Liver (tissue), 9 donors: Measurements from ENCODE around the gene PLD4. TPM values are rescaled to one million over a fixed set of nuclear protein-coding genes. Genes with fewer than 3 reads are reported as not detected.
A peak's percentile ranks its signal among the peaks of the same experiment; 100 is the strongest.

Experiments
- DNase-seq: peaks from one replicate; pipeline ENCODE4 v3.0.0-alpha.2; 2017; ENCODE audit warnings: low spot score
- H3K27ac ChIP-seq, 2 donors: one replicate each; pipeline ENCODE4 v1.7.0; 2013; ENCODE audit warnings: inconsistent platforms in 2 of 2, low read length in 2 of 2, control low read depth in 1 of 2, low read depth in 1 of 2, mild to moderate bottlenecking in 1 of 2
- H3K27me3 ChIP-seq, 4 donors: one replicate each; pipeline versions ENCODE4 v1.6.1 to v1.7.0; 2013; ENCODE audit warnings: low read length in 3 of 4, inconsistent platforms in 1 of 4, mild to moderate bottlenecking in 1 of 4, moderate library complexity in 1 of 4; ENCODE audit not compliant: control insufficient read depth in 4 of 4, insufficient read depth in 4 of 4
- H3K36me3 ChIP-seq, 4 donors: one replicate each; pipeline versions ENCODE4 v1.6.1 to v1.7.0; 2013; ENCODE audit warnings: low read length in 3 of 4, mild to moderate bottlenecking in 3 of 4, low read depth in 1 of 4, moderate library complexity in 1 of 4; ENCODE audit not compliant: control insufficient read depth in 4 of 4, insufficient read depth in 3 of 4
- H3K4me1 ChIP-seq, 4 donors: one replicate each; pipeline versions ENCODE4 v1.6.1 to v1.7.0; 2013; ENCODE audit warnings: low read length in 3 of 4, mild to moderate bottlenecking in 3 of 4, moderate library complexity in 1 of 4; ENCODE audit not compliant: control insufficient read depth in 4 of 4, insufficient read depth in 4 of 4
- H3K4me3 ChIP-seq, 3 donors: one replicate each; pipeline versions ENCODE4 v1.6.1 to v1.7.0; 2013; ENCODE audit warnings: low read length in 3 of 3, control low read depth in 1 of 3, low read depth in 1 of 3, mild to moderate bottlenecking in 1 of 3
- H3K9ac ChIP-seq, 2 donors: one replicate each; pipeline ENCODE4 v1.7.0; 2013; ENCODE audit warnings: low read length in 2 of 2, mild to moderate bottlenecking in 2 of 2, moderate library complexity in 2 of 2, control low read depth in 1 of 2, low read depth in 1 of 2
- H3K9me3 ChIP-seq, 4 donors: one replicate each; pipeline versions ENCODE4 v1.6.1 to v1.7.0; 2013; ENCODE audit warnings: low read length in 3 of 4; ENCODE audit not compliant: control insufficient read depth in 4 of 4
- ATF3 ChIP-seq: IDR thresholded peaks from 2 replicates; pipeline ENCODE4 v1.6.1; 2016; ENCODE audit warnings: antibody characterized with exemption
- EGR1 ChIP-seq, 2 donors: IDR thresholded peaks; 2 replicates each; pipeline ENCODE4 v1.6.1; 2016 to 2018; ENCODE audit warnings: antibody characterized with exemption in 2 of 2, low read depth in 2 of 2
- FOXA1 ChIP-seq: IDR thresholded peaks from 2 replicates; pipeline ENCODE4 v1.6.1; 2016; ENCODE audit warnings: antibody characterized with exemption
- FOXA2 ChIP-seq: IDR thresholded peaks from 2 replicates; pipeline ENCODE4 v1.6.1; 2016; ENCODE audit warnings: antibody characterized with exemption
- GABPA ChIP-seq, 2 donors: IDR thresholded peaks in 1 of 2; conservative IDR thresholded peaks in 1 of 2; 2 replicates each; pipeline ENCODE4 v1.6.1; 2016; ENCODE audit warnings: antibody characterized with exemption in 2 of 2, mild to moderate bottlenecking in 1 of 2, moderate library complexity in 1 of 2
- HNF4A ChIP-seq, 2 donors: conservative IDR thresholded peaks; 2 replicates each; pipeline ENCODE4 v1.6.1; 2016; ENCODE audit warnings: antibody characterized with exemption in 2 of 2, mild to moderate bottlenecking in 2 of 2
- HNF4G ChIP-seq: IDR thresholded peaks from 2 replicates; pipeline ENCODE4 v1.6.1; 2016; ENCODE audit warnings: antibody characterized with exemption
- JUND ChIP-seq, 2 donors: IDR thresholded peaks; 2 replicates each; pipeline ENCODE4 v1.6.1; 2016; ENCODE audit warnings: antibody characterized with exemption in 2 of 2
- MAX ChIP-seq: IDR thresholded peaks from 2 replicates; pipeline ENCODE4 v1.6.1; 2016; ENCODE audit warnings: antibody characterized with exemption
- NR2F2 ChIP-seq: IDR thresholded peaks from 2 replicates; pipeline ENCODE4 v1.6.1; 2016; ENCODE audit warnings: antibody characterized with exemption
- RAD21 ChIP-seq, 2 donors: IDR thresholded peaks; 2 replicates each; pipeline ENCODE4 v1.6.1; 2016; ENCODE audit warnings: antibody characterized with exemption in 2 of 2, mild to moderate bottlenecking in 2 of 2
- REST ChIP-seq: IDR thresholded peaks from 2 replicates; pipeline ENCODE4 v1.6.1; 2016; ENCODE audit warnings: antibody characterized with exemption, mild to moderate bottlenecking
- RXRA ChIP-seq, 2 donors: IDR thresholded peaks; 2 replicates each; pipeline ENCODE4 v1.6.1; 2017 to 2018; ENCODE audit warnings: antibody characterized with exemption in 2 of 2, mild to moderate bottlenecking in 1 of 2
- SP1 ChIP-seq: IDR thresholded peaks from 2 replicates; pipeline ENCODE4 v1.6.1; 2018; ENCODE audit warnings: antibody characterized with exemption, mild to moderate bottlenecking
- YY1 ChIP-seq: IDR thresholded peaks from 2 replicates; pipeline ENCODE4 v1.6.1; 2016; ENCODE audit warnings: antibody characterized with exemption, mild to moderate bottlenecking
- WGBS: extraction: QIAGEN DNeasy Blood & Tissue Kit; methylation state at CpG from one replicate; pipeline ENCODE4 v1.1.7; 2013; 5-methylcytosine and 5-hydroxymethylcytosine counted together
- polyA plus RNA-seq, 2 donors: library from polyadenylated mRNA; stranded (reverse) in 1 of 2; unstranded in 1 of 2; fragments of 200-250 nt in 1 of 2; fragments of >200 nt in 1 of 2; fragmentation: Nextera tagmentation in 1 of 2; extraction: Ambion mirVana in 1 of 2; gene quantifications; one replicate each; pipeline versions ENCODE4 v1.2.1 to v1.2.3, GENCODE V29; 2013 to 2015
- total RNA-seq, 2 donors: library from RNA; depleted of rRNA; stranded (reverse); fragments of >200 nt; gene quantifications; one replicate each; pipeline ENCODE4 v1.2.3, GENCODE V29; 2014
- TF ChIP-seq, protein P1 (sequence below): IDR thresholded peaks from 2 replicates; pipeline ENCODE4 v1.6.1; 2016; ENCODE audit warnings: antibody characterized with exemption
- donor health status: healthy.
- donor health status: healthy.
- donor health status: healthy.
- donor health status: healthy.
- donor health status: healthy.

Gene PLD4
- total and polyA plus RNA-seq, 4 donors: under 0.01 to 14.5 (median 0.35) TPM

GRCh38 chr14:104978746-104979691, 54.3 kb downstream of the PLD4 start:
- peak overlapping the region in 1 of 3 donors; percentile 66 for H3K4me3 ChIP-seq
- WGBS: 69% methylated on average over 32 of the region's 32 CpGs
- no peak overlapping the region for H3K9ac ChIP-seq
- peaks cover 6 to 32% (median 24%) of the 10 kb centered on the region in 4 donors for H3K4me1 ChIP-seq
- no peaks in the 10 kb centered on the region for H3K36me3 ChIP-seq
- no peaks in the 10 kb centered on the region for H3K9me3 ChIP-seq
- peak overlapping the region; percentile 23 to 57 for H3K27ac ChIP-seq
- no peaks in the 10 kb centered on the region for H3K27me3 ChIP-seq
- no peak for DNase-seq
- TF ChIP-seq, protein P1, sequence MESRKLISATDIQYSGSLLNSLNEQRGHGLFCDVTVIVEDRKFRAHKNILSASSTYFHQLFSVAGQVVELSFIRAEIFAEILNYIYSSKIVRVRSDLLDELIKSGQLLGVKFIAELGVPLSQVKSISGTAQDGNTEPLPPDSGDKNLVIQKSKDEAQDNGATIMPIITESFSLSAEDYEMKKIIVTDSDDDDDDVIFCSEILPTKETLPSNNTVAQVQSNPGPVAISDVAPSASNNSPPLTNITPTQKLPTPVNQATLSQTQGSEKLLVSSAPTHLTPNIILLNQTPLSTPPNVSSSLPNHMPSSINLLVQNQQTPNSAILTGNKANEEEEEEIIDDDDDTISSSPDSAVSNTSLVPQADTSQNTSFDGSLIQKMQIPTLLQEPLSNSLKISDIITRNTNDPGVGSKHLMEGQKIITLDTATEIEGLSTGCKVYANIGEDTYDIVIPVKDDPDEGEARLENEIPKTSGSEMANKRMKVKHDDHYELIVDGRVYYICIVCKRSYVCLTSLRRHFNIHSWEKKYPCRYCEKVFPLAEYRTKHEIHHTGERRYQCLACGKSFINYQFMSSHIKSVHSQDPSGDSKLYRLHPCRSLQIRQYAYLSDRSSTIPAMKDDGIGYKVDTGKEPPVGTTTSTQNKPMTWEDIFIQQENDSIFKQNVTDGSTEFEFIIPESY: no peak
- TF ChIP-seq REST: no peak
- TF ChIP-seq JUND (IDR thresholded peaks at IDR 0.05): no peak
- no peak for TF ChIP-seq HNF4A (conservative IDR thresholded peaks at IDR 0.05)
- TF ChIP-seq EGR1 (IDR thresholded peaks at IDR 0.05; ENCODE audit: low read depth in 2 of 2): no peak
- TF ChIP-seq HNF4G: no peak
- no peak for TF ChIP-seq MAX
- no peak for TF ChIP-seq YY1
- TF ChIP-seq FOXA1: no peak
- TF ChIP-seq RXRA (IDR thresholded peaks at IDR 0.05): no peak
- no peak for TF ChIP-seq ATF3

GRCh38 chr14:104979758-104980610, 55.3 kb downstream of the PLD4 start:
- Histone ChIP-seq H3K4me1 (peaks cover 6 to 32% (median 26%) of the 10 kb centered on the region in 4 donors), H3K9me3 (no peaks in the 10 kb centered on the region), H3K27me3 (no peaks in the 10 kb centered on the region), H3K4me3 (no peak overlapping the region), H3K36me3 (no peaks in the 10 kb centered on the region), H3K27ac (peak overlapping the region; percentile 23 to 57), H3K9ac (no peak overlapping the region)
- DNase-seq: no peak
- 42% methylated on average over 19 of the region's 19 CpGs for WGBS
- TF ChIP-seq GABPA (IDR thresholded peaks at IDR 0.05 in 1 of 2, conservative IDR thresholded peaks at IDR 0.05 in 1 of 2): peak in 1 of 2 donors; percentile 45
- no peak for TF ChIP-seq RAD21 (IDR thresholded peaks at IDR 0.05)
- TF ChIP-seq HNF4G: no peak
- TF ChIP-seq REST: no peak
- TF ChIP-seq YY1: peak; percentile 80
- TF ChIP-seq, protein P1: no peak
- TF ChIP-seq NR2F2: no peak
- TF ChIP-seq RXRA (IDR thresholded peaks at IDR 0.05): peak; percentile 53 to 75
- peak; percentile 0 for TF ChIP-seq FOXA2
- TF ChIP-seq SP1: peak; percentile 68
- TF ChIP-seq JUND (IDR thresholded peaks at IDR 0.05): peak; percentile 98 to 99
- peak; percentile 96 for TF ChIP-seq ATF3
